ENCODE data around the gene CXCR4.
"Not testable (repeated sequence)": the region's sequence is repeated elsewhere in the genome, so short reads cannot be mapped to it uniquely, and the experiment has no call there.

CXCR4 gene

GRCh38 chr2:136115183-136115761 lies 2.7 kb downstream of the CXCR4 start:
- no peak for DNase-seq (ENCODE audit: low read depth, low spot score)

GRCh38 chr2:136114382-136114781 lies 3.6 kb downstream of the CXCR4 start:
- no peak for DNase-seq (ENCODE audit: low read depth, low spot score)

- DNase-seq (ENCODE audit: low read depth, low spot score), result no peak
These were observed 4.6 kb downstream of the CXCR4 start for GRCh38 chr2:136113209-136113971.

- DNase-seq (ENCODE audit: low read depth, low spot score), result no peak
These were observed 5.4 kb downstream of the CXCR4 start for GRCh38 chr2:136112317-136113208.

GRCh38 chr2:136111711-136112110 lies 6.2 kb downstream of the CXCR4 start:
- DNase-seq (ENCODE audit: low read depth, low spot score), result no peak

GRCh38 chr2:136110526-136110925 lies 7.4 kb downstream of the CXCR4 start:
- no peak for DNase-seq (ENCODE audit: low read depth, low spot score)

- DNase-seq (ENCODE audit: low read depth, low spot score), result no peak
These were observed 9.5 kb downstream of the CXCR4 start for GRCh38 chr2:136108463-136108862.

- no peak for DNase-seq (ENCODE audit: low read depth, low spot score)
These were observed 10.6 kb downstream of the CXCR4 start for GRCh38 chr2:136107051-136108033.

GRCh38 chr2:136106505-136106904 lies 11.4 kb downstream of the CXCR4 start:
- no peak for DNase-seq (ENCODE audit: low read depth, low spot score)

GRCh38 chr2:136104977-136105376 lies 13.0 kb downstream of the CXCR4 start:
- no peak for DNase-seq (ENCODE audit: low read depth, low spot score)

GRCh38 chr2:136101042-136101441 lies 16.9 kb downstream of the CXCR4 start:
- DNase-seq (ENCODE audit: low read depth, low spot score), result no peak

GRCh38 chr2:136098441-136098840 lies 19.5 kb downstream of the CXCR4 start:
- no peak for DNase-seq (ENCODE audit: low read depth, low spot score)

- DNase-seq (ENCODE audit: low read depth, low spot score), result no peak
These were observed 24.4 kb downstream of the CXCR4 start for GRCh38 chr2:136093583-136093982.

GRCh38 chr2:136091899-136092298 lies 26.1 kb downstream of the CXCR4 start:
- DNase-seq (ENCODE audit: low read depth, low spot score), result no peak

GRCh38 chr2:136087901-136088460 lies 30.0 kb downstream of the CXCR4 start:
- DNase-seq (ENCODE audit: low read depth, low spot score), result not testable (repeated sequence)

GRCh38 chr2:136086253-136087016 lies 31.5 kb downstream of the CXCR4 start:
- no peak for DNase-seq (ENCODE audit: low read depth, low spot score)

GRCh38 chr2:136085453-136086209 lies 32.3 kb downstream of the CXCR4 start:
- DNase-seq (ENCODE audit: low read depth, low spot score), result no peak

- no peak for DNase-seq (ENCODE audit: low read depth, low spot score)
These were observed 36.3 kb downstream of the CXCR4 start for GRCh38 chr2:136081582-136082210.

GRCh38 chr2:136080114-136080513 lies 37.8 kb downstream of the CXCR4 start:
- DNase-seq (ENCODE audit: low read depth, low spot score), result no peak
